K562 (cell line): Measurements from ENCODE around the gene SNAPC2. TPM values are rescaled to one million over a fixed set of nuclear protein-coding genes. Genes with fewer than 3 reads are reported as not detected.

ENCODE experiments used
- BCLAF1 ChIP-seq, 2 experiments: fragments of 450-650 bp in 1 of 2; IDR thresholded peaks; 2 replicates each; pipeline ENCODE4 v1.6.1; 2011 to 2017; ENCODE audit warnings: low read depth in 2 of 2, antibody characterized with exemption in 1 of 2, borderline replicate concordance in 1 of 2, low read length in 1 of 2, mild to moderate bottlenecking in 1 of 2, mixed read lengths in 1 of 2; ENCODE audit not compliant: control insufficient read depth in 1 of 2
- DDX20 ChIP-seq: fragments of 450-650 bp; IDR thresholded peaks from 2 replicates; pipeline ENCODE4 v1.6.1; 2016; ENCODE audit warnings: missing genetic modification characterization, low read depth, mild to moderate bottlenecking, missing compliant biosample characterization, moderate library complexity
- ESRRB ChIP-seq: fragments of 250-450 bp; sonication (Bioruptor Pico); IDR thresholded peaks from 2 replicates; pipeline ENCODE4 v1.5.0; 2020; ENCODE audit warnings: mild to moderate bottlenecking, moderate library complexity, borderline replicate concordance
- HNRNPLL ChIP-seq: fragments of 200-400 bp; formaldehyde crosslinking; IDR thresholded peaks from 2 replicates; pipeline ENCODE4 v1.6.1; 2017; ENCODE audit warnings: low read length, low read depth, mild to moderate bottlenecking; ENCODE audit not compliant: poor library complexity, severe bottlenecking
- HOMEZ ChIP-seq: fragments of 250-450 bp; sonication (Bioruptor Pico); IDR thresholded peaks from 2 replicates; pipeline ENCODE4 v1.4.0; 2020; ENCODE audit warnings: mild to moderate bottlenecking, moderate library complexity
- KHSRP ChIP-seq: fragments of 450-650 bp; IDR thresholded peaks from 2 replicates; pipeline ENCODE4 v1.6.1; 2017
- MCM2 ChIP-seq: fragments of 450-650 bp; IDR thresholded peaks from 2 replicates; pipeline ENCODE4 v1.6.1; 2017; ENCODE audit warnings: low read depth, mild to moderate bottlenecking
- PYGO2 ChIP-seq: fragments of 450-650 bp; IDR thresholded peaks from 2 replicates; pipeline ENCODE4 v1.6.1; 2016; ENCODE audit warnings: mild to moderate bottlenecking, missing genetic modification characterization, moderate library complexity, missing compliant biosample characterization
- RBM17 ChIP-seq: fragments of 200-400 bp; formaldehyde crosslinking; IDR thresholded peaks from 2 replicates; pipeline ENCODE4 v1.6.1; 2017; ENCODE audit warnings: low read depth, mild to moderate bottlenecking, low read length, borderline replicate concordance
- TRIM28 ChIP-seq: fragments of 450-650 bp; IDR thresholded peaks from 2 replicates; pipeline ENCODE4 v1.6.1; 2017
- ZNF639 ChIP-seq, 2 experiments: fragments of 200-800 bp in 1 of 2; sonication (Bioruptor generic) in 1 of 2; sonication (generic) in 1 of 2; formaldehyde crosslinking in 1 of 2; IDR thresholded peaks in 1 of 2; conservative IDR thresholded peaks in 1 of 2; 2 replicates each; pipeline versions ENCODE4 v1.5.0 to v1.6.1; 2016 to 2020; ENCODE audit warnings: missing compliant biosample characterization in 1 of 2, missing genetic modification characterization in 1 of 2, missing genetic modification reagents in 1 of 2
- ZNF77 ChIP-seq: fragments of 250-450 bp; sonication (Bioruptor Pico); IDR thresholded peaks from 2 replicates; pipeline ENCODE4 v1.5.0; 2020
- polyA plus RNA-seq, 8 experiments: library from polyadenylated mRNA; depleted of rRNA in 4 of 8; stranded (reverse) in 5 of 8; unstranded in 3 of 8; fragments of >200 nt; fragmentation: Nextera tagmentation in 2 of 8; fragmentation: Illumina TruSeq in 1 of 8; extraction: Ambion mirVana in 2 of 8; extraction: Trizol in 1 of 8; gene quantifications; 2 replicates each; pipeline versions ENCODE4 v1.2.1 to v1.2.3, GENCODE V29; 2011 to 2014; ENCODE audit warnings: inconsistent platforms in 1 of 8, missing spikeins in 1 of 8
- total RNA-seq, 7 experiments: library from RNA; depleted of rRNA in 6 of 7; stranded (reverse); fragments of >200 nt in 6 of 7; fragmentation: Illumina TruSeq in 2 of 7; extraction: Trizol in 2 of 7; gene quantifications; 2 replicates each; pipeline versions ENCODE4 v1.2.1 to v1.2.3, GENCODE V29; 2011 to 2021; ENCODE audit warnings: low replicate concordance in 1 of 7

Gene SNAPC2
- total and polyA plus RNA-seq, 9 of the 15 experiments (the other 6 are each of a cell fraction or from before 2014, with no cell fraction given) = 0.59 to 45.1 (median 15.3) TPM

GRCh38 chr19:7919610-7920518 is at the start of gene SNAPC2 (continued):
- TF ChIP-seq BCLAF1 (IDR thresholded peaks at IDR 0.05; ENCODE audit: borderline replicate concordance in 1 of 2, control insufficient read depth in 1 of 2, low read depth in 2 of 2, low read length in 1 of 2) = no peak
- TF ChIP-seq RBM17 = no peak
- TF ChIP-seq MCM2 = no peak
- TF ChIP-seq HNRNPLL = no peak
- TF ChIP-seq DDX20 (tag) = no peak
- no peak for TF ChIP-seq PYGO2
- TF ChIP-seq KHSRP = no peak
- TF ChIP-seq HOMEZ (CRISPR knock-in tag) = no peak
- no peak for TF ChIP-seq TRIM28
- TF ChIP-seq ZNF639 (CRISPR knock-in tag; conservative IDR thresholded peaks at IDR 0.05 in 1 of 2, IDR thresholded peaks at IDR 0.05 in 1 of 2) = peak in 1 of 2 experiments; percentile 97; a peak in 2 of 4 replicates
- TF ChIP-seq ZNF77 (CRISPR knock-in tag) = no peak
- TF ChIP-seq ESRRB = no peak
